Upper lobe of right lung (tissue), 1 donor: Measurements from ENCODE around the gene EEF2K. TPM values are rescaled to one million over a fixed set of nuclear protein-coding genes. Genes with fewer than 3 reads are reported as not detected.

Experiments
- ATAC-seq: fragments of 200-7000 bp; cut with Tn5 transposase; one replicate; pipeline ENCODE4 v1.9.1; 2020; ENCODE audit warnings: mild to moderate bottlenecking, moderate library complexity
- DNase-seq: peaks from one replicate; pipeline ENCODE4 v3.0.0-alpha.2; 2020
- H3K27ac ChIP-seq: fragments of 200-600 bp; one replicate; pipeline ENCODE4 v1.8.0; 2022
- H3K27me3 ChIP-seq: fragments of 200-600 bp; one replicate; pipeline ENCODE4 v1.8.0; 2022; ENCODE audit warnings: mild to moderate bottlenecking
- H3K36me3 ChIP-seq: fragments of 200-600 bp; one replicate; pipeline ENCODE4 v1.8.0; 2022
- H3K4me1 ChIP-seq: fragments of 200-600 bp; one replicate; pipeline ENCODE4 v1.8.0; 2022
- H3K4me3 ChIP-seq: fragments of 200-600 bp; one replicate; pipeline ENCODE4 v1.8.0; 2022; ENCODE audit warnings: mild to moderate bottlenecking
- H3K9me3 ChIP-seq: fragments of 200-600 bp; one replicate; pipeline ENCODE4 v1.8.0; 2022
- intact Hi-C: fragments of 100-400 bp; cut with DNase I; formaldehyde crosslinking; loops from one replicate; pipeline ENCODE4 v1.11.0; 2022
- total RNA-seq: library from RNA; stranded (reverse); fragmentation: NEBNext Ultra II Directional; extraction: Animal tissue kit (Norgen Biotek cat#: 25700); gene quantifications from one replicate; pipeline ENCODE4 v1.2.1, GENCODE V29; 2021
- TF ChIP-seq, protein P1 (sequence below): fragments of 200-600 bp; IDR thresholded peaks from one replicate; pipeline ENCODE4 v1.8.0; 2022; ENCODE audit warnings: antibody characterized with exemption
- donor health status: DM: no; HTN: yes; CAD: no; lungs with severe emphysema.

The EEF2K gene
- total RNA-seq, 1 donor from 2014 or later = 34.9 TPM

DNA sequence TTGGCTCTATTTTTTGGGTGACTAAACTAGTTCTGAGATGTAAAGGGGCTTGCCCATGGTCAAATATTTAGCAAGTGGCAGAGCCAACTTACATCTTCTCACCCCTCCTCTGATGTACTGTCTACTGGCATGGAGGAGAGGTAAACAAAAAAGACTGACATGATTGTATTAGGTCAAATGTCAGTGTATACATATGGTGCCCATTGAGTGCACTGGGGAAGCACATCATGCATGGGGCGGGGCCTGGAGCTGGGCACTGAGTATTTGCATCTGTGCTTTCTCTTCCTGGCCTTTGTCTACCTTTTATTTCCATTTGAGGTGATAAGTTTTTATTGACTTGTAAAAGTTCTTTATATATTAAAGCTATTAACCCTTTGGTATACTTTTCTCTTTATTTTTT lies 68.8 kb downstream of the EEF2K start:
- H3K4me3 ChIP-seq = no peak overlapping the region
- no peaks in the 10 kb centered on the region for H3K4me1 ChIP-seq
- ATAC-seq (no peak), DNase-seq (no peak)
- intact Hi-C loops = no loop called here
- H3K27ac ChIP-seq = no peak overlapping the region
- peaks cover 89% of the 10 kb centered on the region for H3K36me3 ChIP-seq
- TF ChIP-seq, protein P1, sequence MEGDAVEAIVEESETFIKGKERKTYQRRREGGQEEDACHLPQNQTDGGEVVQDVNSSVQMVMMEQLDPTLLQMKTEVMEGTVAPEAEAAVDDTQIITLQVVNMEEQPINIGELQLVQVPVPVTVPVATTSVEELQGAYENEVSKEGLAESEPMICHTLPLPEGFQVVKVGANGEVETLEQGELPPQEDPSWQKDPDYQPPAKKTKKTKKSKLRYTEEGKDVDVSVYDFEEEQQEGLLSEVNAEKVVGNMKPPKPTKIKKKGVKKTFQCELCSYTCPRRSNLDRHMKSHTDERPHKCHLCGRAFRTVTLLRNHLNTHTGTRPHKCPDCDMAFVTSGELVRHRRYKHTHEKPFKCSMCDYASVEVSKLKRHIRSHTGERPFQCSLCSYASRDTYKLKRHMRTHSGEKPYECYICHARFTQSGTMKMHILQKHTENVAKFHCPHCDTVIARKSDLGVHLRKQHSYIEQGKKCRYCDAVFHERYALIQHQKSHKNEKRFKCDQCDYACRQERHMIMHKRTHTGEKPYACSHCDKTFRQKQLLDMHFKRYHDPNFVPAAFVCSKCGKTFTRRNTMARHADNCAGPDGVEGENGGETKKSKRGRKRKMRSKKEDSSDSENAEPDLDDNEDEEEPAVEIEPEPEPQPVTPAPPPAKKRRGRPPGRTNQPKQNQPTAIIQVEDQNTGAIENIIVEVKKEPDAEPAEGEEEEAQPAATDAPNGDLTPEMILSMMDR = no peak
- H3K9me3 ChIP-seq = no peaks in the 10 kb centered on the region
- no peaks in the 10 kb centered on the region for H3K27me3 ChIP-seq

DNA sequence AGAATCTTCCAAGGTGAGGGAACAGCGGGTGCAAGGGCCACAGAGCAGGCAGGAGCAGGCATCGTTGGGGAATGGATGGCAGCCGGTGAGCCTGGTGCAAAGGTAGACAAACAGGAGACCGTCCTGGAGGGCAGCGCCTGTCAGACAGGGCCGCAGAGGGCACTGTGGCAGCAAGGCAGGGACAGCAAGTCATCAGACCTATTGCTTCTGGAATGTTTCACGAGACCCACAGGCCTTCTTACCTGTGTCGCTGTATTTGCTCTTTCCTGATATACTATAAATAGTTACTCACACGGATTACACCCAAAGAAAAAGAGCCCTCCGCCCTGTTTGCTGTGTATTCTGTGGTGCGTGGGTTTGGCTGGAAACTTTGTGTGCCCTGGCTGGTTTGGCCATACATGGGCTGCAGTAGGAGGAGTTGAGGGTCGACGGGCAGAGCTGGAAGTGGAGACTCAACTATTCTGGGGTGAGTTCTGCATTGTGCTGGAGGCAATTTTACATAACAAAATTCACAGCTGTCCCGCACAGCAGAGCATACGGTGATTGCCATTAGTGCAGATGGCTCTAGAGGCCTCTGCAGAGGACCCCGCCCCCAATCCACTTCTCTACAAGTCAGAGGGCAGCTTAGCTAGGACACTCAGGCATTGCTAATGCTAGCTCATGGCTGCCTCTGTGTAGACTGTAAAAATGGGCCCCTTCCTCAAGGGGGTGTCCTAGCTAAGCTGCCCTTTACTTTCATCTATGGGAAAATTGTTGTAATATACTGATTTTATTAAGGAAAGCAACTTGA lies 72.6 kb downstream of the EEF2K start:
- Histone ChIP-seq H3K4me1 (no peaks in the 10 kb centered on the region), H3K27me3 (no peaks in the 10 kb centered on the region), H3K36me3 (peaks cover 92% of the 10 kb centered on the region), H3K4me3 (no peak overlapping the region), H3K27ac (no peak overlapping the region), H3K9me3 (no peaks in the 10 kb centered on the region)
- ATAC-seq (peak; percentile 33), DNase-seq (no peak)
- intact Hi-C loops = no loop called here
- TF ChIP-seq, protein P1 = no peak

GRCh38 chr16:22282254-22282892 lies 76.3 kb downstream of the EEF2K start:
- TF ChIP-seq, protein P1 = no peak
- ATAC-seq = no peak
- intact Hi-C loops = no loop called here
- Histone ChIP-seq H3K9me3 (no peaks in the 10 kb centered on the region), H3K27me3 (no peaks in the 10 kb centered on the region), H3K4me3 (no peak overlapping the region), H3K27ac (no peak overlapping the region), H3K36me3 (peaks cover 84% of the 10 kb centered on the region), H3K4me1 (no peaks in the 10 kb centered on the region)
- no peak for DNase-seq

DNA sequence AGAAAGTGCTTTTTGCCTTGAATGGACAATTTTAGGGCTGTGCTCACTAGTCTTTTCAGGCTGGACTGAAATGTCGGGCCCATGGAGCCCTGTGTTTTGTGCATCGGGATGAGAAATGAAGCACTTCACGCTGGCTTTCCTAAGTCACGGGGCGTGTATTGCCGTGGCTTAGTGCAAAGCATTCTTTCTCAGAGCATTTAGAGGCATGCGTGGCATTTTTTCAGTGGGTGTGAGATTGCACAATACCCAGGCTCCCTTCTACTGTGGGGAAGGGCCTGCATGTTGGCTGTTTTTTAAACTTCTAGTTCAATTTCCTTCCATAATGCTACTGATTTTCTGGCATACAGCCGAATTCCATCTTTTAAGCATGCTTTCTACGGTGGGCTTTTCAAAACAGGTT lies 78.6 kb downstream of the EEF2K start:
- TF ChIP-seq, protein P1 = no peak
- H3K27ac ChIP-seq = no peak overlapping the region
- DNase-seq (no peak), ATAC-seq (peak; percentile 48)
- H3K36me3 ChIP-seq = peaks cover 63% of the 10 kb centered on the region
- H3K4me3 ChIP-seq = no peak overlapping the region
- intact Hi-C loops = no loop called here
- H3K4me1 ChIP-seq = no peaks in the 10 kb centered on the region
- H3K27me3 ChIP-seq = no peaks in the 10 kb centered on the region
- no peaks in the 10 kb centered on the region for H3K9me3 ChIP-seq

GRCh38 chr16:22285080-22285479 lies 79.0 kb downstream of the EEF2K start:
- TF ChIP-seq, protein P1 = no peak
- Histone ChIP-seq H3K27me3 (no peaks in the 10 kb centered on the region), H3K4me1 (no peaks in the 10 kb centered on the region), H3K4me3 (no peak overlapping the region), H3K9me3 (no peaks in the 10 kb centered on the region), H3K36me3 (peaks cover 58% of the 10 kb centered on the region), H3K27ac (peak overlapping the region; percentile 14)
- ATAC-seq = no peak
- intact Hi-C loops = no loop called here
- DNase-seq = no peak
